CD14-positive monocyte (primary cell): ENCODE results near the gene RASD2. TPM values are rescaled to one million over a fixed set of nuclear protein-coding genes. Genes with fewer than 3 reads are reported as not detected.

ENCODE experiments used
- DNase-seq, 3 donors: peaks; one replicate each; pipeline ENCODE4 v3.0.0-alpha.2; 2011 to 2022
- H2AFZ ChIP-seq: 2 replicates; pipeline ENCODE4 v1.6.0; 2012; ENCODE audit warnings: mild to moderate bottlenecking, low read depth, low read length, inconsistent platforms; ENCODE audit not compliant: insufficient read depth, poor library complexity, severe bottlenecking
- H3K27ac ChIP-seq, 2 donors: 1 replicate in 1 of 2; 2 replicates in 1 of 2; pipeline ENCODE4 v1.5.1; 2012 to 2013; ENCODE audit warnings: low read length in 2 of 2, control low read depth in 1 of 2, inconsistent platforms in 1 of 2, low read depth in 1 of 2, mild to moderate bottlenecking in 1 of 2
- H3K27me3 ChIP-seq, 2 donors: one replicate each; pipeline versions ENCODE4 v1.6.0 to v1.6.1; 2011 to 2013; ENCODE audit warnings: low read length in 2 of 2; ENCODE audit not compliant: control insufficient read depth in 2 of 2, insufficient read depth in 2 of 2
- H3K36me3 ChIP-seq, 2 donors: replicated peaks in 1 of 2; 1 replicate in 1 of 2; 2 replicates in 1 of 2; pipeline versions ENCODE4 v1.5.1 to v1.6.1; 2012 to 2013; ENCODE audit warnings: low read length in 2 of 2, control low read depth in 1 of 2, inconsistent platforms in 1 of 2, mild to moderate bottlenecking in 1 of 2; ENCODE audit not compliant: insufficient read depth in 2 of 2, control insufficient read depth in 1 of 2
- H3K4me1 ChIP-seq, 2 donors: 1 replicate in 1 of 2; 2 replicates in 1 of 2; pipeline versions ENCODE4 v1.5.1 to v1.6.1; 2012 to 2013; ENCODE audit warnings: low read length in 2 of 2, control low read depth in 1 of 2, inconsistent platforms in 1 of 2, mild to moderate bottlenecking in 1 of 2, moderate library complexity in 1 of 2; ENCODE audit not compliant: insufficient read depth in 2 of 2, control insufficient read depth in 1 of 2
- H3K4me2 ChIP-seq: replicated peaks from 2 replicates; pipeline ENCODE3; 2012; ENCODE audit warnings: low read length, moderate library complexity, mild to moderate bottlenecking; ENCODE audit not compliant: poor library complexity, severe bottlenecking; ENCODE audit errors: extremely low read depth
- H3K4me3 ChIP-seq, 3 experiments: fragments of 200-600 bp in 1 of 3; sonication (generic) in 1 of 3; replicated peaks in 1 of 3; 1 replicate in 2 of 3; 2 replicates in 1 of 3; pipeline ENCODE4 v1.5.1; 2011 to 2013; ENCODE audit warnings: low read length in 3 of 3, mild to moderate bottlenecking in 3 of 3, control low read depth in 2 of 3, low read depth in 2 of 3, inconsistent platforms in 1 of 3, moderate library complexity in 1 of 3
- H3K79me2 ChIP-seq: 2 replicates; pipeline ENCODE4 v1.6.0; 2012; ENCODE audit warnings: mild to moderate bottlenecking, control low read depth, inconsistent platforms, low read length, moderate library complexity; ENCODE audit not compliant: insufficient read depth
- H3K9ac ChIP-seq: 2 replicates; pipeline ENCODE4 v1.6.0; 2017; ENCODE audit warnings: low read length, mild to moderate bottlenecking; ENCODE audit not compliant: insufficient read depth, poor library complexity, severe bottlenecking
- H3K9me3 ChIP-seq, 2 donors: replicated peaks in 1 of 2; 1 replicate in 1 of 2; 2 replicates in 1 of 2; pipeline versions ENCODE4 v1.5.1 to v1.6.1; 2012 to 2013; ENCODE audit warnings: low read length in 2 of 2, control low read depth in 1 of 2; ENCODE audit not compliant: control insufficient read depth in 1 of 2, insufficient read depth in 1 of 2
- H4K20me1 ChIP-seq: 2 replicates; pipeline ENCODE4 v1.6.0; 2012; ENCODE audit warnings: mild to moderate bottlenecking, low read length, control low read depth, moderate library complexity; ENCODE audit not compliant: insufficient read depth
- H3K27ac Mint-ChIP-seq, 7 donors: one replicate each; pipeline ENCODE4 v1.8.0; 2020; ENCODE audit warnings: mild to moderate bottlenecking in 7 of 7, mixed read lengths in 7 of 7, moderate library complexity in 6 of 7, inconsistent platforms in 2 of 7
- H3K27me3 Mint-ChIP-seq, 3 donors: one replicate each; pipeline ENCODE4 v1.8.0; 2021 to 2022; ENCODE audit warnings: low read depth in 3 of 3, mild to moderate bottlenecking in 3 of 3, mixed read lengths in 3 of 3, moderate library complexity in 3 of 3, inconsistent platforms in 1 of 3
- H3K36me3 Mint-ChIP-seq, 2 donors: one replicate each; pipeline ENCODE4 v1.8.0; 2020; ENCODE audit warnings: mixed read lengths in 2 of 2, inconsistent platforms in 1 of 2, mild to moderate bottlenecking in 1 of 2
- H3K4me1 Mint-ChIP-seq: one replicate; pipeline ENCODE4 v1.8.0; 2020; ENCODE audit warnings: mild to moderate bottlenecking, mixed read lengths
- H3K4me3 Mint-ChIP-seq, 2 donors: one replicate each; pipeline ENCODE4 v1.8.0; 2020; ENCODE audit warnings: mild to moderate bottlenecking in 2 of 2, mixed read lengths in 2 of 2, moderate library complexity in 1 of 2
- H3K9me3 Mint-ChIP-seq, 7 donors: one replicate each; pipeline ENCODE4 v1.8.0; 2020 to 2022; ENCODE audit warnings: mixed read lengths in 7 of 7, mild to moderate bottlenecking in 6 of 7, moderate library complexity in 6 of 7, inconsistent platforms in 2 of 7
- CTCF ChIP-seq: fragments of 200-600 bp; IDR thresholded peaks from one replicate; pipeline ENCODE4 v1.8.0; 2022; ENCODE audit warnings: antibody characterized with exemption, mild to moderate bottlenecking
- WGBS: methylation state at CpG from one replicate; pipeline ENCODE4 v1.1.5; 2013; ENCODE audit warnings: missing lambda C conversion rate; ENCODE audit not compliant: insufficient coverage; 5-methylcytosine and 5-hydroxymethylcytosine counted together
- intact Hi-C, 2 donors: fragments of 100-400 bp; cut with micrococcal nuclease; formaldehyde crosslinking; loops; one replicate each; pipeline versions ENCODE4 v1.15.0 to v1.15.1; 2023
- polyA plus RNA-seq, 3 donors: library from polyadenylated mRNA; depleted of rRNA in 1 of 3; unstranded in 2 of 3; stranded (reverse) in 1 of 3; fragments of 300-500 nt in 2 of 3; fragments of >200 nt in 1 of 3; fragmentation: Illumina TruSeq in 2 of 3; gene quantifications; 1 replicate in 2 of 3; 2 replicates in 1 of 3; pipeline ENCODE4 v1.2.3, GENCODE V29; 2012 to 2021

Gene RASD2
- polyA plus RNA-seq, 3 donors, result 0.29 TPM; not detected in 2

GRCh38 chr22:35547987-35548721, 7.5 kb downstream of the RASD2 start:
- peaks cover 2 to 13% of the 10 kb centered on the region in 2 donors for H3K27me3 ChIP-seq
- intact Hi-C loops, result loop anchor here in 1 of 2 donors (10.0 kb wide), 1 partner anchor 203 kb away; no protein-coding TSS in a partner anchor
- H3K27ac Mint-ChIP-seq, result no peak overlapping the region

GRCh38 chr22:35548722-35549112, 8.1 kb downstream of the RASD2 start:
- H3K27ac ChIP-seq, result no peak overlapping the region
- intact Hi-C loops, result loop anchor here in 1 of 2 donors (10.0 kb wide), 1 partner anchor 204 kb away; no protein-coding TSS in a partner anchor
- no peak for TF ChIP-seq CTCF
- no peaks in the 10 kb centered on the region for H3K79me2 ChIP-seq
- Mint-ChIP-seq H3K4me3 (no peak overlapping the region), H3K27me3 (peaks cover 8 to 42% (median 8%) of the 10 kb centered on the region in 3 donors), H3K9me3 (peaks cover 0 to 2% (median 0%) of the 10 kb centered on the region in 7 donors), H3K36me3 (no peaks in the 10 kb centered on the region), H3K27ac (no peak overlapping the region), H3K4me1 (peaks cover 5% of the 10 kb centered on the region)
- no peak overlapping the region for H3K4me3 ChIP-seq
- no peak overlapping the region for H2AFZ ChIP-seq
- peaks cover 0 to 8% of the 10 kb centered on the region in 2 donors for H3K27me3 ChIP-seq
- H4K20me1 ChIP-seq, result no peaks in the 10 kb centered on the region
- H3K4me2 ChIP-seq, result no peak overlapping the region
- H3K9me3 ChIP-seq, result no peaks in the 10 kb centered on the region
- DNase-seq, result no peak
- no peaks in the 10 kb centered on the region for H3K36me3 ChIP-seq
- no peaks in the 10 kb centered on the region for H3K4me1 ChIP-seq
- WGBS, result 30% methylated on average over 6 of the region's 8 CpGs
- H3K9ac ChIP-seq, result no peak overlapping the region

More at GRCh38 chr22:35547987-35548721, 7.5 kb downstream of the RASD2 start:
- H3K9ac ChIP-seq, result no peak overlapping the region
- H3K4me2 ChIP-seq, result no peak overlapping the region
- no peak overlapping the region for H3K4me3 ChIP-seq
- no peak for DNase-seq
- H3K27me3 Mint-ChIP-seq, result peaks cover 14 to 42% (median 14%) of the 10 kb centered on the region in 3 donors
- TF ChIP-seq CTCF, result no peak
- no peaks in the 10 kb centered on the region for H3K36me3 Mint-ChIP-seq
- H3K79me2 ChIP-seq, result no peaks in the 10 kb centered on the region
- no peak overlapping the region for H3K27ac ChIP-seq
- H3K9me3 Mint-ChIP-seq, result peaks cover 0 to 2% (median 0%) of the 10 kb centered on the region in 7 donors
- H2AFZ ChIP-seq, result no peak overlapping the region
- WGBS, result 52% methylated on average over 4 of the region's 13 CpGs
- no peaks in the 10 kb centered on the region for H3K4me1 ChIP-seq
- H3K9me3 ChIP-seq, result no peaks in the 10 kb centered on the region
- peaks cover 5% of the 10 kb centered on the region for H3K4me1 Mint-ChIP-seq
- H4K20me1 ChIP-seq, result no peaks in the 10 kb centered on the region
- no peak overlapping the region for H3K4me3 Mint-ChIP-seq
- H3K36me3 ChIP-seq, result no peaks in the 10 kb centered on the region
